HG02610 (cell line): ENCODE data around the gene ANKRD29.
"Not testable (repeated sequence)": the region's sequence is repeated elsewhere in the genome, so short reads cannot be mapped to it uniquely, and the experiment has no call there.

ENCODE experiments used
- ATAC-seq: cut with Tn5 transposase; IDR thresholded peaks from one replicate; pipeline ENCODE4 v1.9.1; 2021; ENCODE audit warnings: mild to moderate bottlenecking, moderate library complexity; ENCODE audit not compliant: unreplicated experiment

ANKRD29 gene

DNA sequence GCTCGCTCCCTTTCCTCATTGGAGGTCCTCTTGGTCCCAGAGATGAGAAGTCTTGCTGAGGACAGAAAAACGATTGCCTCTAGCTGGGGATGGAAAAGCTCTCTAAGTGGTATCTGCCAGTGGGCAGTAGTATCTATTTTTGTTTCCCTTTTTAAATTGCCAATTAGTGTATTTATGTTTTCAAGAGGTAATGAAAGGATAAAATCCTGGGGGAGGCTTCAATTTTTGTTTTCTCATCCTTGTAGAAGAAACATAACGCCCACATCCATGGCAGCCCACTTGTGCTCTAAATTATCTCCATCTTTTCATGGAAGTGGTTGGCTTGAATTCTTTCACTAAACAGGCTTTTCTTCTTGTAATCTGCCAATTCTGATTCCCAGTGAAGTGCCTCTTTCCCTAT lies 14.3 kb downstream of the ANKRD29 start:
- ATAC-seq = no peak

DNA sequence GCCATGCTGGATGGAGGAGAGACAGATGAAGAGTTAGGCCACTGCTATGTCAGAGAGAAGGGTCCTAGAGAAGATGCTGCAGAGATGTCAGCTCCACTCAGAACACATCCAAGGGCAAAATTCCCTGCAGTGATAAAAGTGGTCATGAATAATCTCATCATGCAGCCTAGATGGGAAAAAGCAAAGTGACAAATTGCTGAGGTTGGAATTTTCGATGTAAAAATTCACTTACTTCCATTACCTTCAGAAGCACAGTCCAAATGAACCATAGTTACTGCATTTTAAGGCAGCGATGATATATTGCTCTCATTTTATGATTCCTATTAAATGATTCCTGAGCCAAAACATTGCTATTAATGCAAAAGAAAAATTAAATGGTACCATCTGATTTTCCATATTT lies 16.4 kb downstream of the ANKRD29 start:
- ATAC-seq = no peak

DNA sequence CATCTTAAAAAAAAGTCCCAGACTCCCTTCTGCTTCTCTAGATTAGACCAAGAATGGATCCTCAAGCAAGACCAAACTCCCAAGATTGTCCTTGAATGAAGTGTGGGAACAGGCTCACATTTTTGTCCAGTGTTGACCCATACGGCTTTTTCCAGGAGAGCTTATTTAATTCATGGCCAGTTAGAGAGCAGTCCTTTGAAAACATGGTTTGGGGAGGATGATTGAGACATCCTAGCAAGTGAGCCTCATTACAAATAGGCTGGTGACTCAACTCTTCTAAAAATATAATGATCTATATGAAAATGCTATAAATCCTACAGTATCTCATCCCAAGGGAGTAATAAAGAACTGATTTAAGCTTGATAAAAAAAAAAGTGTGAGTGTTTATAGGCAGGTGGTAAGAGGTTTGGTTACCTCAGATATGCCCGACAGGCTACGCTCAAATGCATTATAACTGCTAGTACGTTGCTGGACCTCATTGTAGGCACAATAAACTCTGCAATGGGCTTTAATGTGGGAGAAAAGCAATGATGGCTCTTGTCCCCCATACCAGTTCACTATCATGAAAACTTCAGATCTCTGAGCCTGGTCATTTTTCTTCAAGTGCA lies 17.0 kb downstream of the ANKRD29 start:
- ATAC-seq = no peak

DNA sequence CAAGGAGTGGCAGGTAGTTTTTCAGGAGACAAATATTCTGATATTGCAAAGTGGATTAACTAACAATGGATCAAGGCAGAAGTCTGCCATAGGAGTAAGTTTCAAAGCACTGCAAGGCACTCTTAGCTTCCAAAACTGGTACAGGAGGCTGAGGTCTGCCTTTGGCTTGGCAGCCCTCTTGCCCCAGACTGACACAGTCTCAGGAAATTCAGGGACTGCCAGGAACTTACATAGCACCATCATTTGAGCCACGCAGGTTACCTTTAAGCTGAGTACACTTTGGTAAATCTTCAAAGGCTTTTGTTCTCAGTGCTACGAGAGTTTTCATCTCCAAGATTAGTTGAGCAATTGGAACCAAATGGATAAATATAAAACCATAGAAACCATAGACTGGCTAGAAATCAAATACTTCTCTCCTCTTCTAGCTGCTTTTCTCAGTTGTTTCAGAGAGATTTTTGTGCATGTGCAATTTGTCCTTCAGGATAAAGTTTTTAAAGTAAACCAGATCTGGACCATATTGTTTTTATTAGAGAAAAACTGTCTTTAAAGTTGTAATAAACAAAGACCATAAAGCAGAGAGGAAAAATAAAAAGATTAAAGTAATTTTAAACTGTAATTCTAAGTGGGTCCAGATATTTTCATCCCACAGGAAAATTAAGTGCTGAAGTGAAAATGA lies 18.8 kb downstream of the ANKRD29 start:
- no peak for ATAC-seq

DNA sequence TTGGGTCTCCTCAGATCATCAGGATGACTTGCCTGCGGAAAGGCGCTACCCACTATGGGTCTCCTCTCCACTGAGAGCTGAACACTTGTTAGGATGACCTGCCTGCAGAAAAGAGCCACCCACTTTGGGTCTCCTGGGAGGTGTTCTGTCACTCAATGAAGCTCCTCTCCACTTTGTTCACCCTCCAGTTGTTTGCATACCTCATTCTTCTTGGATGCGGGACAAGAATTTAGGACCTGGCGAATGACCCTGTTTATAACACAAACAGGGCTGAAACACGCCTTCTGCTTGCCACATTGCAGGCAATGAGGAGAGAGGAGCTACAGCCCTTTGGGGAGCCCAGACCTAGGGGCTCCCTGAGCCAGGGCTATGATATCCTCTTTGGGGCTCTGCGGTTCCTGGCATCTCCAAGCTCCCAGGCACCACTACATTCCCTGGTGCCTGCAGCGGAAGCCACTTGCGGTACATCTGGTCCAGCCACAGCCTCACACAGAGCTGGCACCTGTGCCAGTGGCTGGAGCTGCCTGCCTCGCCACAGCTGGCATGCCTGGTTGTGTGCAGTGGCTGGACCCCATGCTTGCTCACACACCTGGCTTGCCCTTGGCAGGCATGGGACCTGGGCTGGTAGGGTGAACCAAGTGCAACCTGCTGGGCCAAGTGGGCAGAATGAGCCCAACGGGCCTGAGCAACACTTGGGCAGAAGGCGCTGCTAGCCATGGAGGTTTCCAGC lies 20.6 kb downstream of the ANKRD29 start:
- no peak for ATAC-seq

DNA sequence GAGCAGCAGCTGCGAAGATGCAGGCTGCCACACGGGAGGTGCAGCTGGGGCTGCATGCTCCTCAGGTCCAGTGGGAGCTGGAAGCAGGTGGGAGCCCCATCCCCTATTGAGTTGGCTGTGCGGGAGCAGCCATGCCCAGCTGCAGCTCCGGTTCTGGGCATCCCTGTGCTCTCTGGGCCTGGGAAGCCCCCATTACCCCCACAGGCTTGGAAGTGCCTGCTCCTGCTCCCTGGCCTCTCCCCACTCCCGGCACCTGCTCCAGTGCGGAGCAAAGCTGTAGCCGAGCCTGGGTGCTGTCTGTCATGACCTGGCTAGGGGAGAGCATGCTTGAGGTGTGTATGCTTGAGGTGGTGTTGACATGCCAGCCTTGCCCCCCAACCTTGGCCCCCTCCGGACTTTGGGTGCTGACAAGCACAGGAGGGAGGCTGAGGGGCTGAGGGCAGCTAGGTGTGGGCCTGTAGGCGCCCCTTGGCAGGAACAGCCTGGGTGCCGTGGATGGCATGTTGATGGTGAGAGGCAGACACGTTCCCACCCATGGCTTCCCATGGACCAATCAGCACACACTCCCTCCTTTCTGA lies 21.5 kb downstream of the ANKRD29 start:
- ATAC-seq = no peak

DNA sequence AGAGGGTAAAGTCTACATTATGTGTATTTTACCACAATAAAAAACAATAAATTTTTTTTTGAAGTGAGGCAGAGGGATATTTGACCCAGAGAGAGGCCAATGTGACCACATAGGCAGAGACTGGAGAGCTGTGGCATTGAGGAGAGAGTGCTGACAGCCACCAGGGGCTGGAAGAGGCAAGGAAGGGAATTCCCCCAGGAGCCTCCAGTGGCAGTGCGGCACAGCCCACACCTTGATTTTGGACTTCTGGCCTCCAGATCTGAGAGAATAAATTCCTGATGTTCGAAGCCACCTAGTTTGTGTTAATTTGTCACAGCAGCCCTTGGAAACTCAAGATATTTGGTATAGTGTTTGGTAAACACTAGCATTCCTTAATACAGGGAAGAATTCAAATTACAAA lies 22.7 kb downstream of the ANKRD29 start:
- ATAC-seq = no peak

DNA sequence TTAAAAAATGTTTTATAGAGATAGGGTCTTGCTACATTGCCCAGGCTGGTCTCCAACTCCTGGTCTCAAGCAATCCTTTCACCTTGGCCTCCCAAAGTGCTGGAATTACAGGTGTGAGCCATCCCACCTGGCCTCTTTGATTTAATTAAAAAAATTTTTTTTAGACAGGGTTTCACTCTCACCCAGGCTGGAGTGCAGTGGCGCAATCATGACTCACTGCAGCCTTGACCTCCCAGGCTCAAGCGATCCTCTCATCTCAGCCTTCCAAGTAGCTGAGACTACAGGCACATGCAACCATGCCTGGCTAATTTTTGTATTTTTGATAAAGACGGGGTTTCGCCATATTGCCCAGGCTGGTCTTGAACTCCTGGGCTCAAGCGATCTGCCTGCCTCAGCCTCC lies 26.3 kb downstream of the ANKRD29 start:
- ATAC-seq = not testable (repeated sequence)

DNA sequence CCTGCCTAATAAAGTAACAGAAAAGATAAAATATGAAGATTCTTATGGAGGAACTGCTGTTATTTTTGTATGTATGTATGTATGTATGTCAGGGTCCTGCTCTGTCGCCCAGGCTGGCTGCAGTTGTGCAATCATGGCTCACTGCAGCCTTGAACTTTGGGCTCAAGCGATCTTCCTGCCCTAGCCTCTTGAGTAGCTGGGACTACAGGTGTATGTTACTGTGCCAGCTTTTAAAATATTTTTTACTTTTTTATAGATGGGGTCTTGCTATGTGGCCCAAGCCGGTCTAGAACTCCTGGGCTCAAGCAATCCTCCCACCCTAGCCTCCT lies 26.7 kb downstream of the ANKRD29 start:
- no peak for ATAC-seq

DNA sequence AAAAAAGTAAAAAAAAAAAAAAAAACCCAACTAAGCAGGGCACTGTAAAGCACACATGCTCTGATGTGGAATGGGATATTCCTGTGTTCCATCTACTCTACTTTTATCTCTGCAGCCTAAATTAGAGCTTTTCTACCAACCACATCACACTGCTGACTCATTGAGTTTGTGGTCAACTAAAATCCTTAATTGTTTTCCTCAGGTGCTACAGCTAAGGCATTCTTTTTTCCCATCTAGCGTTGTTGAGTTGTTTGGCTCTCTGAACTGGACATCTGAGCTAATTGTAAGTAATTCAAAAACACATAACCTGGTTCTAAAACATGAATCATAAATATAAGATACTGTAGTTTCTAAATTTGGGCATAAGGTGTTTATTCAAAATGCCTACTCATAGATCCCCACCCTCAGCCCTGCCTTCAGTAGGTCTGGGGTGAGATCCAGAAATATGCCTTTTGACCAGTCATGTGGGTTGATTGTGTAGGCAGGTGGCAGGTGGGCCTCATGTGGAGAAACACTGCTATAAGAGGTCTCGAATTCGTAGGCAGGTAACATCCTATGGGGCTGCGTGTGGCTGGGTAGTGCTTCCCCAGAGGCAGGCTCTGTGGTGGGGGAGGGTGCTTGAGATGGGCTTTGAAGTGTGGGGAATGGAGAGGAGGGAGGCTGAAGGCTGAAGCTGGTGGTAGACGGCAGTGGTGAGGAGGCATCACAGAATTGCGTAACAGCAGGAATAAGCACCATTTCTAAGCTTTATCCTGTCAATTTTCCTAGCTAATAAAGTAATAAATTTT lies 27.2 kb downstream of the ANKRD29 start:
- no peak for ATAC-seq

DNA sequence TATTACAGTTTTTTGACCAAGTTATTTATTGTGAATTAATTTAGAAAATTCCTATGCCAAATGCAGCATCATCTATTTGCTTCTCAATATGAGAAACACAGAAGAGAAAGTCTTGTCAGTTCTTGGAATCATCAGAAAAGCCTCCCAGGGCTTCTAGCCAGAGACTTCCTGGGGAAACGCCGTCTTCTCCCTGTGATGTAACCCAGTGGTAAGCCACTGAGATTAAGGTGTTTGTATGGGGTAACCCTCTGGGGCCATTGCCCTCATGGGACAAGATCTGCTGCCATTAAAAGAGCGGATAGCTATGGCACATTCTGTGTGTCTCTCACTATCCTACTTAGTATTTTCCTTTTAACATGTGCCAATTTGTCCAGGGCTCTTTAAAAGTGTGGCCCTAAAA lies 28.0 kb downstream of the ANKRD29 start:
- no peak for ATAC-seq

DNA sequence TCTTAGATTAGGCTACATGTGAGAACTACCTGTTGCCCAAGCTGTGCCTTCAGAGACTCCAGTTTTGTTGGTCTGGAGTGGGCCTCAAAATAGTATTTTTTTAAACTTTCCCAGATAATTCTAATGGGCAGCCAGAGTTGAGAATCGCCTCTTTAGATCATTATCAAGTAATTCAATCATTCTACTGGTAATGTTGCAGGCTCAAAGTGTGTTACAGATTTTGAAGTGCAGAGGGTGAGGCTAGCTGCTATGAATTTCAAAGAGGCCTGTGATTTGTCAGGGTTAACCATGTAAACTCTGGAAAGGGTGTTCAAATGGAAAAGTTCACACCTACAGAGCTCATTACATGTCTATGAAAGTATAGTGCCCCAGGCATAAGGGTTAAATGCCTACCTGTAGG lies 30.1 kb downstream of the ANKRD29 start:
- ATAC-seq = no peak

DNA sequence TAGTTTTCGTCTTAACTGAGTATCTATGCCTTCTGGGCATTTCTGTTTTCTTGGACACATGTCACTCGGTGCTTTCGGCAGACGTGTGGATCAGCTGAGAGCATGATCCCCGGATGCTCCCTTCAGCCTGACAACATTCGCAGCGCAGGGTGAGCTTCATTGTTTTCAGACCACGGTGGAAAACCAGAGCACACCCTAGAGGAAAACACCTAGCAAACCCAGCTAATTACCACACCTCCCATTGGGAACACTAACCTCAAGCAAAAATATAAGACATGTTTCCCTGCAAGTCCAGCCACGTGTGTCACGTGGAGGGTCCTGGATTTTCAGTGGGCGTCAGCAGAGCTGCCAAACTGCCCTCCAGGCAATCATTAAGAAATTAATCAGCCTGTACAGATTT lies 31.0 kb downstream of the ANKRD29 start:
- no peak for ATAC-seq

DNA sequence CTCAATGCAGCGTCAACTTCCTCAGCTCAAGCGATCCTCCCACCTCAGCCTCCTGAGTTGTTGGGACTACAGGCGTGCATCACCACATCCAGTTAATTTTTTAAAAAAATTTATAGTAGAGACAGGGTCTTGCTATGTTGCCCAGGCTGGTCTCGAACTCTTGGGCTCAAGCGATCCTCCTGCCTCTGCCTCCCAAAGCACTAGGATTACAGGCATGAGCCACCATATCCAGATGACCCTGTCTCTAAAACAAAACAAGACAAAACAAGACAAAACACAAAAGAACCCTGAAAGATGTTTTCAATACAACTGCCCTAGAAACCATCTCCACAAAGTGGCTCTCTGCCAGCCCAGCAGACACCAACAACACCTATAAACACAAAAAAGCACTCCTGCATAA lies 31.4 kb downstream of the ANKRD29 start:
- ATAC-seq = no peak

DNA sequence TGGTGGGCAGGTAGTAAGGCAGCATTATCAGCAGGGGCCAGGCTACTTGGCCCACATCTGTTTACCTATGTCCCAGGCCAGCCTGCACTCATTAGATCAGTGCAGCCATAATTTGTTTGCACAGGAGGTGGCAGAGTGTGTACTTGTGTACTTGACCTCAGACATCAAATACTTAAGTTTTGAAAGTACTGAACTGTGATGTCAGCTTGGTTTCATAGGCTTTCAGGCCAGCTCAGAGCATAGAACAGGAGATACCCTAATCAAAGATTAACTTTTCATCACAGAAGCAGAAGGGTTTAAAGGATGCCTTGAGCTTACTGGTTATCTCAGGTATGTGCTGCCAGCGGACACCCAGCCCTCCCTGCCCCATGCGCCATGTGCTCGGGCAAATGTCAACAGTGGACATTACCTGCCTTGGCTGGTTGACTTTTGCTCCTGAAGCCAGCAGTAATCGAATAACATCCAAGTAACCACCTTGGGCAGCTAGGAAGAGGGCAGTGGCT lies 33.2 kb downstream of the ANKRD29 start:
- no peak for ATAC-seq

DNA sequence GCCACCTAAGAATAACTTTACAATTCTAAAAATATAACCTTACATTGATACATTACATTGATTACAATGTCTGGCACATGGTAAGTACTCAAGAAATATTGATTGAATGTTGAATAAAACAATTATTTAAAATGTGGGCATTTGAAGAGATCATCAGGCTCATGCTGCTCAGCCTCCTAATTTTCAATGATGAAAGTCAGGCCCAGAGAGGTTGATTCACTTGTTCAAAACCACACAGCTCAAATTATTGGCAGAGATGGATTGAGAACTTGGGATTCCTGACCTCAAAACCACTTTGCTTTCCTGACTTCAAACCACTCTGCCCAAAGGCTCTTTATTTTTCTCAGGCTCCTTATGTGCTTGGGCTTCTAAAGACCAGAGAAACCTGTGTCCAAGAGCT lies 34.7 kb downstream of the ANKRD29 start:
- ATAC-seq = no peak

DNA sequence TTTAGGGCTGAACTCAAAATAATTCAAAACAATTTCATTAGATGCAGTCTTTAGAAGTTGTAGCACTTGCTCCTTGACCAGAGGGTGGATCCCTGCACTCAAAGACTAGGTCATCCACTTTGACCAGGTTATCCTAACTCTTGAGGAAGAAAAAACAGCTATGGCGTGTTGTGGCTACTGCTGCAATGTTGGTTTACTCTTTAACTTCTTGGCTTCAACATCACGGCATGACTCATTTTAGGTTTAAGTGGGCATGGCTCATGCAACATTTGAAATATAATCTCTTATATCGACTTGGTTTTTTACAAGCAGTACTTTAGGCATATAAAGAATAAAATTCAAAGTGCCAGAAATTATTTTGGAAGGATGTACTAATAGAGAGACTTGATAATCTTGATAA lies 35.4 kb downstream of the ANKRD29 start:
- ATAC-seq = no peak

DNA sequence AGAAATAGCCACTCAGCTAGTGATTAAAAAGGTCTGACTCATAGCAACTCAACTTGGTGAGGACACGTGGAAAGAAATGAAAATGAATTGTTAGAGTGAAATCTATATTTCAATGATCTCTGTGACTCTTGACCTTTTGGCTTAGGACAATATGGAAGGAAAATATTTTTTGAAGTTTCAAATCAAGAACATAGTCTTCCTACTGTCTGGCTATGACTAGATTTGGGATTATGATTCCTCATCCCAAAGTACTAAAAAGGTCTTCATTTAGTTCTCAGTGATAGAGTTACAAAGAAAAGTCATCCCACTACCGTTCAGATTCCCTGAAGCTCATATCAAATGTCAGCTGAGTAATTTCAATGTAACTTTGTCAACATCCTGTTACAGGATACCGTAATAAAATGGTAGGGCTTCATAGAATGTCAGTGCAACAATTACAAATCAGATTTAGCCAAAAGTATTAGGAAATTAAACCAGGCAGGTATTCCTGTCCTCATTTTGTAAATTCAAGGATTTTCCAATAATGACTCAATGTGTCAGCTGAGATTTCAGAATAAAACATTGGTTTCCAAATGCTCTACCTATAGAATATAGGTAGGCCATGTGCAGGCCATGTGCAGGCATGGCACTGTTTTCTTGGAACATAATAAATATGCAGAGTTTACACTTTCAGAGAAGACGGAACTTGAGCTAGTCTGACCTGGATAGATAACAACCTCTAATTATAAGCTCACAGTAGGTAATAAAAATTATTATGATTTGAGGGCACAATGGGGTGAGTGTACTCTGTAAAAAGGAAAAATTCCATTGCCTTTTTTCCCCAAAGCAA lies 36.0 kb downstream of the ANKRD29 start:
- no peak for ATAC-seq

DNA sequence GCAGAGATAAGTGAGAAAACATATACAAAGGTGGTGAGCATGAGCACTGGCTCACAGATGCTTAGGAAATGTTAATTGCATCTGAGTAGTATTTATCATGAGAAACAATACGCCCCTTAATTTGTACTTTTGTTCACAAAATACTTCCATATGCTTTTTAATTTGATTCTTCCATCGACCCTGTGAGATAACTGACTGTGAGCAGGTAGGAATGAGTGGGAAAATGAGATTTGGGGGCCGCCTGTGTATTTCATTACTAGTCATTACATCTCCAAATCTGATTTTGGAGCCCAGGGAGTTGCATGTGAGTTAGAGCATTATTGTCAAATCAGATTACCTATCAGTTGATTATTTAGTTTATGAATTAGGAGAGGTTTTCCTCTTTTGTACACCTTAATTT lies 39.7 kb downstream of the ANKRD29 start:
- no peak for ATAC-seq

DNA sequence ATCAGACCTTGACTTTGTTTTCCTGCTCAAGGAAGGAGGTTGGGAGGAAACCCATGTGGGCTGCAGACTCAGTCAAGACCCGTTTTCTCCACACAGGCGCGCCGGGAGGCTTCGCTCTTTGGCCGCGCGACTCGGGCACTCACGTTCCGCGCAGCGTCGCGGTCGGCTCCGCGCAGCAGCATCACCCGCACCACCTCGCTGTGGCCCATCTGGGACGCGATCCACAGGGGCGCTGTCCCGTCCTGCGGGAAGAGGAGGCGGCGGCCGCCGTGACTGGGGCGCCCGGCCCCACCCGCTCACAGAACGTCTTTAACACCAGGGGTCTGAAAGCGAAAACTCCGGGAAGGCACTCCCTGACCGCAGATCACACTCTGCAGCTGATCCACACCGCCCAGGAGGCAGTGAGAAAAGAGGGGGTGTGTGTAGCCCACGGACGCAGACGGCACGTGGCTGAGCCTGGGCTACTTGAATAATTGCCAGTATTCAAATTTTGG lies 43.3 kb downstream of the ANKRD29 start:
- no peak for ATAC-seq
